HCT116 (cell line): ENCODE results near the gene NDE1. TPM values are rescaled to one million over a fixed set of nuclear protein-coding genes. Genes with fewer than 3 reads are reported as not detected.

Experiments
- ATAC-seq: fragments of 200-7000 bp; cut with Tn5 transposase; 2 replicates; pipeline ENCODE4 v1.9.1; 2020; ENCODE audit warnings: mild to moderate bottlenecking, moderate library complexity
- BruUV-seq: library from RNA; stranded (reverse); fragments of 400-500 nt; replicated peaks from 2 replicates; lab custom pipeline; 2021; lab: Mats Ljungman, UMichigan
- CTCF ChIA-PET: fragments of 300-600 bp; sonication (Branson Sonifier 250); formaldehyde crosslinking; loops from one replicate; lab custom pipeline; 2021; ENCODE audit warnings: antibody characterized with exemption; lab: Charles Lee
- POLR2A ChIA-PET: fragments of 300-600, 350-600 bp; sonication (Branson Sonifier 250); formaldehyde crosslinking; loops from one replicate; lab custom pipeline; 2021; ENCODE audit warnings: antibody characterized with exemption; lab: Charles Lee
- RAD21 ChIA-PET, 2 experiments: fragments of 300-600 bp; sonication (Branson Sonifier 250); formaldehyde crosslinking; loops; one replicate each; lab custom pipeline; 2023; ENCODE audit warnings: low total read pairs in 2 of 2; ENCODE audit not compliant: uncharacterized antibody in 2 of 2, unreplicated experiment in 2 of 2, low non-redundant PET in 1 of 2; lab: Charles Lee
- DNase-seq: peaks from one replicate; pipeline ENCODE4 v3.0.0-alpha.2; 2010; ENCODE audit warnings: low read depth, low spot score
- H2AFZ ChIP-seq: fragments of 200-600 bp; shearing (Covaris generic), sonication (generic); 2 replicates; pipeline ENCODE4 v1.6.1; 2017; ENCODE audit warnings: low read depth, mixed run types, mixed read lengths, antibody characterized with exemption, low read length; ENCODE audit not compliant: poor library complexity, severe bottlenecking
- H3K27ac ChIP-seq: 2 replicates; pipeline ENCODE4 v1.5.1; 2012; ENCODE audit warnings: low read depth, low read length
- H3K27me3 ChIP-seq: fragments of 200-600 bp; sonication (generic); 2 replicates; pipeline ENCODE4 v1.6.1; 2016; ENCODE audit warnings: mixed run types, low read length, mixed read lengths; ENCODE audit not compliant: insufficient read depth
- H3K36me3 ChIP-seq, 2 experiments: fragments of 200-500 bp in 1 of 2; fragments of 200-600 bp in 1 of 2; sonication (Bioruptor generic) in 1 of 2; sonication (generic) in 1 of 2; 2 replicates each; pipeline versions ENCODE4 v1.5.1 to v1.6.1; 2014 to 2016; ENCODE audit warnings: low read length in 2 of 2, inconsistent platforms in 1 of 2, mixed read lengths in 1 of 2, mixed run types in 1 of 2; ENCODE audit not compliant: insufficient read depth in 2 of 2, control insufficient read depth in 1 of 2
- H3K4me1 ChIP-seq, 2 experiments: fragments of 200-600 bp in 1 of 2; sonication (generic) in 1 of 2; 2 replicates each; pipeline versions ENCODE4 v1.5.1 to v1.6.1; 2012 to 2017; ENCODE audit warnings: low read length in 2 of 2, inconsistent platforms in 1 of 2, mild to moderate bottlenecking in 1 of 2, mixed read lengths in 1 of 2, mixed run types in 1 of 2, moderate library complexity in 1 of 2; ENCODE audit not compliant: insufficient read depth in 2 of 2, control insufficient read depth in 1 of 2
- H3K4me2 ChIP-seq: fragments of 200-600 bp; sonication (generic); 2 replicates; pipeline ENCODE4 v1.6.1; 2017; ENCODE audit warnings: mixed run types, low read length, mixed read lengths
- H3K4me3 ChIP-seq, 2 experiments: fragments of 200-600 bp in 1 of 2; sonication (generic) in 1 of 2; replicated peaks in 1 of 2; 2 replicates each; pipeline ENCODE4 v1.5.1; 2011 to 2016; ENCODE audit warnings: low read length in 2 of 2, control low read depth in 1 of 2, low read depth in 1 of 2, mild to moderate bottlenecking in 1 of 2, mixed read lengths in 1 of 2, mixed run types in 1 of 2
- H3K79me2 ChIP-seq: fragments of 200-600 bp; sonication (generic); 2 replicates; pipeline ENCODE4 v1.6.1; 2017; ENCODE audit warnings: mild to moderate bottlenecking, mixed run types, low read length, moderate library complexity, mixed read lengths; ENCODE audit not compliant: insufficient read depth
- H3K9ac ChIP-seq: fragments of 200-600 bp; sonication (generic); 2 replicates; pipeline ENCODE4 v1.6.1; 2016; ENCODE audit warnings: low read length, mixed read lengths
- H3K9me2 ChIP-seq: fragments of 200-600 bp; sonication (generic), shearing (Covaris generic); 2 replicates; pipeline ENCODE4 v1.6.1; 2017; ENCODE audit warnings: mixed run types, mild to moderate bottlenecking, moderate library complexity; ENCODE audit not compliant: insufficient read depth
- H3K9me3 ChIP-seq, 2 experiments: fragments of 200-500 bp in 1 of 2; fragments of 200-600 bp in 1 of 2; sonication (Bioruptor generic) in 1 of 2; sonication (generic) in 1 of 2; 2 replicates each; pipeline ENCODE4 v1.6.1; 2014 to 2017; ENCODE audit warnings: low read length in 2 of 2, mixed read lengths in 2 of 2, inconsistent platforms in 1 of 2, low read depth in 1 of 2, mild to moderate bottlenecking in 1 of 2, mixed run types in 1 of 2, moderate library complexity in 1 of 2; ENCODE audit not compliant: control insufficient read depth in 1 of 2, insufficient read depth in 1 of 2
- H4K20me1 ChIP-seq: fragments of 200-600 bp; sonication (generic), shearing (Covaris generic); 2 replicates; pipeline ENCODE4 v1.6.1; 2017; ENCODE audit warnings: mixed run types, mild to moderate bottlenecking, moderate library complexity; ENCODE audit not compliant: insufficient read depth
- ATF3 ChIP-seq: IDR thresholded peaks from 2 replicates; pipeline ENCODE4 v1.6.1; 2012
- CTCF ChIP-seq, 3 experiments: fragments of 200-600 bp in 1 of 3; sonication (generic) in 1 of 3; IDR thresholded peaks in 2 of 3; conservative IDR thresholded peaks in 1 of 3; 2 replicates each; pipeline ENCODE4 v1.5.1; 2012 to 2017; ENCODE audit warnings: low read depth in 2 of 3, low read length in 2 of 3, antibody characterized with exemption in 1 of 3, borderline replicate concordance in 1 of 3, control low read depth in 1 of 3, mild to moderate bottlenecking in 1 of 3, mixed read lengths in 1 of 3, mixed run types in 1 of 3, moderate library complexity in 1 of 3; ENCODE audit not compliant: insufficient read depth in 1 of 3
- EGR1 ChIP-seq: IDR thresholded peaks from 2 replicates; pipeline ENCODE4 v1.6.1; 2012; ENCODE audit warnings: low read depth
- ELF1 ChIP-seq: IDR thresholded peaks from 2 replicates; pipeline ENCODE4 v1.6.1; 2012; ENCODE audit warnings: low read depth, borderline replicate concordance
- EZH2 ChIP-seq: fragments of 200-600 bp; sonication (generic); IDR thresholded peaks from 2 replicates; pipeline ENCODE4 v1.6.1; 2017; ENCODE audit warnings: antibody characterized with exemption, mixed run types
- JUND ChIP-seq: IDR thresholded peaks from 2 replicates; pipeline ENCODE4 v1.6.1; 2012
- MAX ChIP-seq: IDR thresholded peaks from 2 replicates; pipeline ENCODE4 v1.6.1; 2012
- POLR2A ChIP-seq: IDR thresholded peaks from 2 replicates; pipeline ENCODE4 v1.7.0; 2011; ENCODE audit warnings: borderline replicate concordance; ENCODE audit not compliant: insufficient read depth, insufficient read length; ENCODE audit errors: extremely low read depth
- RAD21 ChIP-seq: IDR thresholded peaks from 2 replicates; pipeline ENCODE4 v1.6.1; 2012; ENCODE audit warnings: low read depth, mild to moderate bottlenecking
- REST ChIP-seq: IDR thresholded peaks from 2 replicates; pipeline ENCODE4 v1.6.1; 2012; ENCODE audit warnings: low read depth
- SP1 ChIP-seq: IDR thresholded peaks from 2 replicates; pipeline ENCODE4 v1.6.1; 2012; ENCODE audit warnings: low read depth
- ZFX ChIP-seq: fragments of 450-650 bp; IDR thresholded peaks from 2 replicates; pipeline ENCODE4 v1.6.1; 2017
- intact Hi-C: fragments of 100-400 bp; cut with micrococcal nuclease; formaldehyde crosslinking; loops from 2 replicates; pipeline ENCODE4 v1.10.0; 2022
- total RNA-seq: library from RNA; stranded (reverse); gene quantifications from one replicate; pipeline ENCODE4 v1.2.1, GENCODE V29; 2021; ENCODE audit not compliant: unreplicated experiment

The NDE1 gene
- total RNA-seq, 1 experiment from 2014 or later = 103 TPM

- no peak overlapping the region for H2AFZ ChIP-seq
- ChIA-PET CTCF (no interaction called here), RAD21 (no interaction called here)
- H3K9ac ChIP-seq = no peak overlapping the region
- no peaks in the 10 kb centered on the region for H3K9me3 ChIP-seq
- no peak for ATAC-seq
- no peak overlapping the region for H3K4me3 ChIP-seq
- H3K4me2 ChIP-seq = no peak overlapping the region
- TF ChIP-seq ATF3 (no peak), CTCF (IDR thresholded peaks at IDR 0.05 in 2 of 3, conservative IDR thresholded peaks at IDR 0.05 in 1 of 3; ENCODE audit: borderline replicate concordance in 1 of 3, insufficient read depth in 1 of 3, low read depth in 2 of 3, low read length in 2 of 3) (no peak), MAX (no peak), ELF1 (no peak)
- TF ChIP-seq, all 23 proteins: peak for 0
- POLR2A ChIA-PET = no interaction called here
- intact Hi-C loops = no loop called here
- Histone ChIP-seq H3K4me1 (peaks cover 10 to 29% of the 10 kb centered on the region in 2 experiments), H3K79me2 (no peaks in the 10 kb centered on the region), H3K27ac (no peak overlapping the region), H3K27me3 (no peaks in the 10 kb centered on the region), H3K36me3 (peaks cover 20 to 27% of the 10 kb centered on the region in 2 experiments), H4K20me1 (no peaks in the 10 kb centered on the region), H3K9me2 (no peaks in the 10 kb centered on the region)
- BruUV-seq = no TSS peak
- DNase-seq = no peak
These were observed 31.7 kb upstream of the NDE1 start for GRCh38 chr16:15618392-15618791.

- H3K4me3 ChIP-seq = no peak overlapping the region
- no peaks in the 10 kb centered on the region for H3K79me2 ChIP-seq
- no peak overlapping the region for H2AFZ ChIP-seq
- TF ChIP-seq EGR1 (no peak), ZFX (no peak), POLR2A (no peak), JUND (no peak), CTCF (IDR thresholded peaks at IDR 0.05 in 2 of 3, conservative IDR thresholded peaks at IDR 0.05 in 1 of 3; ENCODE audit: borderline replicate concordance in 1 of 3, insufficient read depth in 1 of 3, low read depth in 2 of 3, low read length in 2 of 3) (no peak), SP1 (no peak), RAD21 (no peak), REST (no peak), EZH2 (no peak)
- no peaks in the 10 kb centered on the region for H3K27me3 ChIP-seq
- no peaks in the 10 kb centered on the region for H3K9me3 ChIP-seq
- CTCF ChIA-PET = no interaction called here
- ATAC-seq (no peak), DNase-seq (no peak)
- no TSS peak for BruUV-seq
- RAD21 ChIA-PET = no interaction called here
- H3K27ac ChIP-seq = no peak overlapping the region
- no peaks in the 10 kb centered on the region for H4K20me1 ChIP-seq
- POLR2A ChIA-PET = no interaction called here
- no peaks in the 10 kb centered on the region for H3K9me2 ChIP-seq
- H3K4me2 ChIP-seq = no peak overlapping the region
- peaks cover 0 to 10% of the 10 kb centered on the region in 2 experiments; a peak in 2 of 4 replicates for H3K4me1 ChIP-seq
- H3K36me3 ChIP-seq = peaks cover 29 to 39% of the 10 kb centered on the region in 2 experiments
- H3K9ac ChIP-seq = no peak overlapping the region
- intact Hi-C loops = no loop called here
These were observed 29.3 kb upstream of the NDE1 start for GRCh38 chr16:15620611-15621195.
